Heart right ventricle (tissue), 16 donors: ENCODE results near the gene BMPER. TPM values are rescaled to one million over a fixed set of nuclear protein-coding genes. Genes with fewer than 3 reads are reported as not detected.

ENCODE experiments used
- ATAC-seq, 8 donors: fragments of 200-7000 bp; cut with Tn5 transposase; one replicate each; pipeline ENCODE4 v1.9.1; 2020; ENCODE audit warnings: mild to moderate bottlenecking in 8 of 8, moderate library complexity in 8 of 8, moderate number of reproducible peaks in 1 of 8
- DNase-seq, 2 donors: peaks; one replicate each; pipeline ENCODE4 v3.0.0-alpha.2; 2020
- H3K27ac ChIP-seq, 10 donors: fragments of 200-600 bp; sonication (generic) in 2 of 10; one replicate each; pipeline versions ENCODE4 v1.5.0 to v1.8.0; 2020 to 2022; ENCODE audit warnings: mild to moderate bottlenecking in 3 of 10
- H3K27me3 ChIP-seq, 7 donors: fragments of 200-600 bp; one replicate each; pipeline ENCODE4 v1.8.0; 2021 to 2022; ENCODE audit warnings: mild to moderate bottlenecking in 2 of 7
- H3K36me3 ChIP-seq, 9 donors: fragments of 200-600 bp; sonication (generic) in 1 of 9; one replicate each; pipeline versions ENCODE4 v1.5.0 to v1.8.0; 2020 to 2022; ENCODE audit warnings: mild to moderate bottlenecking in 2 of 9
- H3K4me1 ChIP-seq, 9 donors: fragments of 200-600 bp; sonication (generic) in 1 of 9; one replicate each; pipeline versions ENCODE4 v1.5.0 to v1.8.0; 2020 to 2022; ENCODE audit warnings: mild to moderate bottlenecking in 4 of 9
- H3K4me3 ChIP-seq, 10 donors: fragments of 200-600 bp; sonication (generic) in 2 of 10; one replicate each; pipeline versions ENCODE4 v1.5.0 to v1.8.0; 2020 to 2022; ENCODE audit warnings: mild to moderate bottlenecking in 7 of 10, moderate library complexity in 2 of 10
- H3K9me3 ChIP-seq, 11 donors: fragments of 200-600 bp in 10 of 11; sonication (generic) in 2 of 11; one replicate each; pipeline versions ENCODE4 v1.5.0 to v1.8.0; 2013 to 2022; ENCODE audit warnings: mild to moderate bottlenecking in 2 of 11, control low read depth in 1 of 11, moderate library complexity in 1 of 11
- WGBS, 2 donors: extraction: QIAGEN DNeasy Blood & Tissue Kit; methylation state at CpG; one replicate each; pipeline ENCODE4 v1.1.7; 2013; ENCODE audit warnings: inconsistent platforms in 1 of 2; 5-methylcytosine and 5-hydroxymethylcytosine counted together
- intact Hi-C, 10 donors: fragments of 100-400 bp; cut with DNase I; formaldehyde crosslinking; loops; one replicate each; pipeline versions ENCODE4 v1.11.1 to v1.14.2; 2022
- polyA plus RNA-seq, 2 donors: library from polyadenylated mRNA; stranded (reverse); fragments of 200-250 nt; gene quantifications; one replicate each; pipeline ENCODE4 v1.2.3, GENCODE V29; 2013
- total RNA-seq, 10 donors: library from RNA; stranded (reverse); fragmentation: NEBNext Ultra II Directional in 3 of 10; extraction: Animal tissue kit (Norgen Biotek cat#: 25700) in 3 of 10; gene quantifications; one replicate each; pipeline versions ENCODE4 v1.2.1 to v1.2.4, GENCODE V29; 2021 to 2023
- TF ChIP-seq, protein P1 (sequence below), 9 donors: fragments of 200-600 bp; sonication (generic) in 2 of 9; IDR thresholded peaks; one replicate each; pipeline versions ENCODE4 v1.5.0 to v1.8.0; 2021 to 2022; ENCODE audit warnings: antibody characterized with exemption in 9 of 9, mild to moderate bottlenecking in 5 of 9, moderate library complexity in 1 of 9
- donor health status: Arrhythmogenic right ventricular cardiomyopathy.
- donor health status: ischemic (EF 13 %, LVEDD 7.1; RV severe dilation, severe dysfunction).
- donor health status: healthy with polysubstance abuse.
- donor health status: DM: no; HTN: yes; CAD: no.
- donor health status: DM: no; HTN: no; CAD: no.
- donor health status: ischemic (EF 25% LVEDD 6.9; RV normal size, moderate dysfunction).
- donor health status: ischemic (EF 25% LVEDD 5.7; RV mildly dilated, moderate dysfunction).
- donor health status: healthy.
- donor health status: DM: yes; HTN: yes; CAD: no.
- donor health status: Ischemic cardiomyopathy.
- donor health status: ischemic (EF 35%, LVEDD 5.7; RV mildly dilated, moderate dysfunction).
- donor health status: nonischemic (EF 11% LVEDD 7.7; RV severe dilation, severe dysfunction).
- donor health status: DM: yes; HTN: yes; CAD: no.
- donor health status: PGD.
- donor health status: ischemic (EF 29% LVEDD 5.4; RV normal size, mild dysfunction).
- donor health status: nonischemic (EF 23%, LVEDD 6.1; RV moderate dilation, normal function).

Gene BMPER
- total and polyA plus RNA-seq, 12 donors = 0.70 to 3.9 (median 1.5) TPM

GRCh38 chr7:34187798-34188307, 282.5 kb downstream of the BMPER start:
- Histone ChIP-seq H3K36me3 (no peaks in the 10 kb centered on the region), H3K27me3 (no peaks in the 10 kb centered on the region), H3K4me3 (no peak overlapping the region), H3K9me3 (peaks cover 0 to 2% (median 0%) of the 10 kb centered on the region in 11 donors), H3K4me1 (no peaks in the 10 kb centered on the region), H3K27ac (no peak overlapping the region)
- 86 to 87% methylated on average over 2 of the region's 2 CpGs for WGBS, 2 donors
- ATAC-seq (no peak), DNase-seq (no peak)
- intact Hi-C loops = no loop called here
- TF ChIP-seq, protein P1, sequence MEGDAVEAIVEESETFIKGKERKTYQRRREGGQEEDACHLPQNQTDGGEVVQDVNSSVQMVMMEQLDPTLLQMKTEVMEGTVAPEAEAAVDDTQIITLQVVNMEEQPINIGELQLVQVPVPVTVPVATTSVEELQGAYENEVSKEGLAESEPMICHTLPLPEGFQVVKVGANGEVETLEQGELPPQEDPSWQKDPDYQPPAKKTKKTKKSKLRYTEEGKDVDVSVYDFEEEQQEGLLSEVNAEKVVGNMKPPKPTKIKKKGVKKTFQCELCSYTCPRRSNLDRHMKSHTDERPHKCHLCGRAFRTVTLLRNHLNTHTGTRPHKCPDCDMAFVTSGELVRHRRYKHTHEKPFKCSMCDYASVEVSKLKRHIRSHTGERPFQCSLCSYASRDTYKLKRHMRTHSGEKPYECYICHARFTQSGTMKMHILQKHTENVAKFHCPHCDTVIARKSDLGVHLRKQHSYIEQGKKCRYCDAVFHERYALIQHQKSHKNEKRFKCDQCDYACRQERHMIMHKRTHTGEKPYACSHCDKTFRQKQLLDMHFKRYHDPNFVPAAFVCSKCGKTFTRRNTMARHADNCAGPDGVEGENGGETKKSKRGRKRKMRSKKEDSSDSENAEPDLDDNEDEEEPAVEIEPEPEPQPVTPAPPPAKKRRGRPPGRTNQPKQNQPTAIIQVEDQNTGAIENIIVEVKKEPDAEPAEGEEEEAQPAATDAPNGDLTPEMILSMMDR (IDR thresholded peaks at IDR 0.05) = no peak

DNA sequence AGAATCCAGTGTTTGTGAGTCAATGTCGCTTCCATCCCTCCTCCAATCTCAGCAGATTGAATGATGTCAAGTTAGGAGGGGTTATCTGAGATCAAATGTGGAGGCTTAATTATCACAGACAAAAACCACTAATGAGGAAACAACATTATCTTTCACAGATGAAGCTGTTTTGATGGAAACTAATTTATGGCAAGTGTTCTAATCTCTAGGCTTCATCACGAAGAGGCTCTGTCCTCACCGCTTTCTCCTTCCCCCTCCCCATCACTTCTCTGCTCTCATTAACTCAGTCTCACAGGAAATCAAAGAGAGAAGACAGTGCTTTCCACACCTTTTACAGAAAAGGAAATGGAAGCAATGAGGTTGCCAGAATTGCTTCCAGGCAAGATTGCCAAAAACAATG, 283.7 kb downstream of the BMPER start:
- TF ChIP-seq, protein P1 (IDR thresholded peaks at IDR 0.05) = no peak
- no peak for DNase-seq

GRCh38 chr7:34190299-34190698, 285.0 kb downstream of the BMPER start:
- no peak overlapping the region for H3K4me3 ChIP-seq
- WGBS, 2 donors = 51 to 59% methylated on average over 4 of the region's 4 CpGs
- no peaks in the 10 kb centered on the region for H3K4me1 ChIP-seq
- H3K9me3 ChIP-seq = no peaks in the 10 kb centered on the region
- peak; percentile 29 to 69 for DNase-seq
- intact Hi-C loops = no loop called here
- TF ChIP-seq, protein P1 (IDR thresholded peaks at IDR 0.05) = no peak
- no peaks in the 10 kb centered on the region for H3K27me3 ChIP-seq
- H3K36me3 ChIP-seq = no peaks in the 10 kb centered on the region
- peak overlapping the region in 1 of 10 donors; percentile 23 for H3K27ac ChIP-seq
- ATAC-seq = peak; percentile 55 to 97 (median 82)

More for the DNA sequence above, 283.7 kb downstream of the BMPER start:
- Histone ChIP-seq H3K4me1 (no peaks in the 10 kb centered on the region), H3K27ac (no peak overlapping the region), H3K9me3 (no peaks in the 10 kb centered on the region), H3K4me3 (no peak overlapping the region), H3K36me3 (no peaks in the 10 kb centered on the region), H3K27me3 (no peaks in the 10 kb centered on the region)
- 69 to 73% methylated on average over 3 of the region's 3 CpGs for WGBS, 2 donors
- ATAC-seq = no peak
- intact Hi-C loops = no loop called here

DNA sequence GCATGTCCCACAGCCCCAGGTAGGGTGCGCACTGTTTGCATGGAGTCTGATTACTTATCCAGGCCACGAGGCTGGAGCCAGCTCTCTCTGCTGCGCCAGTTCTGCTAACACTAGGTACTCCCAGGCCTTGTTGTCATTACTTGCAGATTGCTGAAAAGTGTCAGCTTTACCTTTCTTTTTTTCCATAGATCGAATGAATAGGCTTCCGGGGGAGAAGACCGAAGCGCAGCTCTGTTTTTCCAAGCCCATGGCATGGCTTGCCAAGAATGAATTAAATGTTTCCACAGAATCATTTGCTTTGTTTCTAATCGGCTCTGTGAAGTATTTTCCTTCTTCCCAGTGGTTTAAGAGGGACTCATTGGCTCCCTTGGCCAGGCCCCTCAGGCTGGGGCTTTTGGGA, 285.8 kb downstream of the BMPER start:
- ATAC-seq = no peak
- H3K9me3 ChIP-seq = no peaks in the 10 kb centered on the region
- H3K36me3 ChIP-seq = no peaks in the 10 kb centered on the region
- TF ChIP-seq, protein P1 (IDR thresholded peaks at IDR 0.05) = no peak
- no peak overlapping the region for H3K4me3 ChIP-seq
- WGBS, 2 donors = 82 to 87% methylated on average over 8 of the region's 8 CpGs
- no peak for DNase-seq
- H3K27me3 ChIP-seq = no peaks in the 10 kb centered on the region
- H3K4me1 ChIP-seq = no peaks in the 10 kb centered on the region
- intact Hi-C loops = no loop called here
- no peak overlapping the region for H3K27ac ChIP-seq
